GM06990 (cell line): Measurements from ENCODE around the gene NRCAM.

Source experiments
- DNase-seq: peaks from one replicate; pipeline ENCODE4 v3.0.0-alpha.2; 2011; ENCODE audit not compliant: insufficient read length; ENCODE audit errors: extremely low read depth
- H3K27me3 ChIP-seq: replicated peaks from 2 replicates; pipeline ENCODE4 v1.6.0; 2011; ENCODE audit warnings: low read length; ENCODE audit not compliant: control insufficient read depth, insufficient read depth
- H3K36me3 ChIP-seq: 2 replicates; pipeline ENCODE4 v1.5.1; 2011; ENCODE audit warnings: low read length; ENCODE audit not compliant: control insufficient read depth, insufficient read depth
- H3K4me3 ChIP-seq: replicated peaks from 2 replicates; pipeline ENCODE4 v1.5.1; 2011; ENCODE audit warnings: low read depth, mild to moderate bottlenecking, control low read depth, low read length
- CTCF ChIP-seq: IDR thresholded peaks from 2 replicates; pipeline ENCODE4 v1.5.1; 2011; ENCODE audit warnings: low read length, control low read depth, mild to moderate bottlenecking, inconsistent platforms; ENCODE audit not compliant: insufficient read depth, poor library complexity, severe bottlenecking

Gene NRCAM

DNA sequence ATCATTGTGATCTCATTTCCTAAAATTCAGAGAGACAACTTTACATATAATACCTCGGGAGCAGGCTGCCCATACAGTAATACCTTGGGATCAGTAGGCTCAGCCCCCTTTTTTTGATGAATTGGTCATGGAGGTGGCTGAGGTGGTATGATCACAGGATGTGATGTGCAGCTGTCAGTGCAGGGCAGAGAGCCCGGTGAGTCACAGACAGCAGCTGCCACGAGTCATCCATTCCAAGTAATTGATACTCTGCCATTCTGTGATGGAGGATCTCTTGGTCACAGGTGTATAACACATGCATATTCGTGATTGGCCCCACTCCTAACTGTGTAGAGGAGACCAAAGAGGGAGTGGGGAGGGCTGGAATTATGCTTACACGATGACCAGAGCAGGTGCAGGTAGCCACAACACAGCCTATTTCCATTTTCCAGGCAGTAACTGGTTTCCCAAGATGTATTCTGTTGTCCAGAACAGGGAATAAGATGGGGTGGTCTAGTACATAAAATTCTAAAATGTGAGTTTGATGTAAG is 14.1 kb downstream of the NRCAM start:
- no peaks in the 10 kb centered on the region for H3K36me3 ChIP-seq
- H3K4me3 ChIP-seq: no peak overlapping the region
- H3K27me3 ChIP-seq: no peaks in the 10 kb centered on the region
- TF ChIP-seq CTCF: no peak
- DNase-seq: no peak

- DNase-seq: no peak
- Histone ChIP-seq H3K36me3 (no peaks in the 10 kb centered on the region), H3K4me3 (no peak overlapping the region), H3K27me3 (no peaks in the 10 kb centered on the region)
- no peak for TF ChIP-seq CTCF
These were observed 14.8 kb downstream of the NRCAM start for GRCh38 chr7:108441392-108441955.

GRCh38 chr7:108440613-108441012 is 15.6 kb downstream of the NRCAM start:
- DNase-seq: no peak
- no peaks in the 10 kb centered on the region for H3K36me3 ChIP-seq

GRCh38 chr7:108436906-108437305 is 19.3 kb downstream of the NRCAM start:
- TF ChIP-seq CTCF: no peak
- Histone ChIP-seq H3K4me3 (no peak overlapping the region), H3K36me3 (no peaks in the 10 kb centered on the region), H3K27me3 (no peaks in the 10 kb centered on the region)
- DNase-seq: no peak

More at GRCh38 chr7:108440613-108441012, 15.6 kb downstream of the NRCAM start:
- TF ChIP-seq CTCF: no peak
- H3K27me3 ChIP-seq: no peaks in the 10 kb centered on the region
- H3K4me3 ChIP-seq: no peak overlapping the region

DNA sequence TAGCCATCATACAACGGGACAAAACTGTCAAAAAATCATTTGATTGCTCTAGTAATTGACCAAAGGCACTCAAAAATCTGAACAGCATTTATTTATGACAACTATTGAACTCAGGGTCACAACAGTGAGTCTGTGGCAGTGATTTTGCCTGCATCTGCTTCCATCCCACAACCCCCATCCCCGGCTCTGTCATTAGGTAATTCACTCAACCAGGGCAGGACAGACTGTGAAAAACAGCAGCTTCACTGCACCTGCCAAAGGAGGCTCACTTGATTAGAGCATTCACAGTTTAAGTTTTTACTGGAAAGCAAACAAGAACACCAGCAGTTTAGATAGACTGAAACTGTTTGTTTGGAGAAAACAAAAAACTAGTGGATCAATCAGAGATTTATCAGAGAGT is 22.2 kb downstream of the NRCAM start:
- no peak overlapping the region for H3K4me3 ChIP-seq
- DNase-seq: no peak
- no peaks in the 10 kb centered on the region for H3K36me3 ChIP-seq
- TF ChIP-seq CTCF: no peak
- no peaks in the 10 kb centered on the region for H3K27me3 ChIP-seq

DNA sequence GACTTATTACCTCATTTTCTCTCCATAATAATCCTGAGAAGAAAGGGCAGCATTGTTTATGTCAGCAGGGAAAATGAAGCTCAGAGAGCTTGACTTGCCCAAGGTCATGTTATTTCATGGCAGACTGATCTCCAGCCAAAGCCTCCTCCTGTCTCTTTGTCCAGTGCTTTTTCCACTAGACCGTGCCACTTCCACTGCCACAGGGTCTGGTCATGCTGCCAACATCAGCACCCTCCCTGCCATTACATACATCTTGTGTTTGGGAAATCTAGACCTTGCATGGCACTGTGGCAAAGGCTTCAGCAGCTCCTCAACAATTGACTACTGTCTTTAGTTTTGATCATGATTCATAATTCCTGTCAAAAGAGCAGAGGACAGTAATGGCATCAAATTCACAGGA is 25.1 kb downstream of the NRCAM start:
- no peaks in the 10 kb centered on the region for H3K36me3 ChIP-seq
- H3K4me3 ChIP-seq: no peak overlapping the region
- no peak for TF ChIP-seq CTCF
- no peaks in the 10 kb centered on the region for H3K27me3 ChIP-seq
- DNase-seq: no peak
